ENCODE measurements around the gene PRDM15.

GRCh38 chr21:41753006-41753898, 125.9 kb downstream of the PRDM15 start:
- TF ChIP-seq CTCF (IDR thresholded peaks at IDR 0.05) (no peak), POLR2A (IDR thresholded peaks at IDR 0.05) (no peak)

All from transverse colon (tissue), 3 donors.